HFFc6 (cell line): ENCODE measurements around the gene LRRC34. TPM values are rescaled to one million over a fixed set of nuclear protein-coding genes. Genes with fewer than 3 reads are reported as not detected.

ENCODE experiments used
- DNase-seq: peaks from one replicate; pipeline ENCODE4 v3.0.0-alpha.2; 2018
- H3K27ac Mint-ChIP-seq: 2 replicates; pipeline ENCODE4 v1.8.0; 2020; ENCODE audit warnings: mild to moderate bottlenecking, mixed read lengths
- H3K27me3 Mint-ChIP-seq: 2 replicates; pipeline ENCODE4 v1.8.0; 2021; ENCODE audit warnings: mild to moderate bottlenecking, moderate library complexity, mixed read lengths; ENCODE audit not compliant: insufficient read depth
- H3K36me3 Mint-ChIP-seq: 2 replicates; pipeline ENCODE4 v1.8.0; 2021; ENCODE audit warnings: low read depth, mixed read lengths
- H3K4me1 Mint-ChIP-seq: 2 replicates; pipeline ENCODE4 v1.8.0; 2020; ENCODE audit warnings: low read depth, mixed read lengths
- H3K4me3 Mint-ChIP-seq: 2 replicates; pipeline ENCODE4 v1.8.0; 2020; ENCODE audit warnings: mild to moderate bottlenecking, moderate library complexity, mixed read lengths
- H3K9me3 Mint-ChIP-seq: 2 replicates; pipeline ENCODE4 v1.8.0; 2020; ENCODE audit warnings: mild to moderate bottlenecking, mixed read lengths
- total RNA-seq, 6 experiments: library from RNA; stranded (reverse); fragmentation: NEBNext Ultra II Directional; extraction: Animal tissue kit (Norgen Biotek cat#: 25700); gene quantifications; 2 replicates in 1 of 6; 3 replicates in 5 of 6; pipeline ENCODE4 v1.2.3, GENCODE V29; 2021
- TF ChIP-seq, protein P1 (sequence below): fragments of 200-600 bp; sonication (generic); IDR thresholded peaks from 2 replicates; pipeline ENCODE4 v1.5.0; 2021; ENCODE audit warnings: antibody characterized with exemption, mild to moderate bottlenecking

LRRC34 gene
- total RNA-seq, 6 experiments from 2014 or later = 0.59 to 1.5 (median 0.94) TPM

DNA sequence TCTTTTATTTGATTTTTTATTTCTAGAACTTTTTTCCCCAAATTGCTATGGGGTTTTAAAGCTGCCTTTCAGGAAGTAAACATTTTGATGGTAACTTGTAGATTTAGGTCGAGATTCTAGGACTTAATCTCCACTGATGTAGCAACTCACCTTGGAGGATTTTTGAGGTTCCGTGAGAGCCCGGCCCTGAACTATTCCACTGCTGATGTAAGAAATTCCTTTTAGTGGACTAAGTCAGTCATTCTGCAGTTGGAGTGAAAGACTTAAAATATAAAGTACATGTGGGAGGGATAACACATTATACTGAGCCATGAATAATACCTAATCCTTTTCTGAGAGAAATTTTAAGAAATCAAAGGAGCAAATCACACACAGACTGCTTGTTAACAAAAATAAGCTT lies 12.6 kb upstream of the LRRC34 start:
- Mint-ChIP-seq H3K36me3 (no peaks in the 10 kb centered on the region), H3K27ac (no peak overlapping the region), H3K27me3 (no peaks in the 10 kb centered on the region; the same call in 1 of the 2 replicates), H3K4me3 (no peak overlapping the region), H3K9me3 (no peaks in the 10 kb centered on the region), H3K4me1 (no peaks in the 10 kb centered on the region)
- TF ChIP-seq, protein P1, sequence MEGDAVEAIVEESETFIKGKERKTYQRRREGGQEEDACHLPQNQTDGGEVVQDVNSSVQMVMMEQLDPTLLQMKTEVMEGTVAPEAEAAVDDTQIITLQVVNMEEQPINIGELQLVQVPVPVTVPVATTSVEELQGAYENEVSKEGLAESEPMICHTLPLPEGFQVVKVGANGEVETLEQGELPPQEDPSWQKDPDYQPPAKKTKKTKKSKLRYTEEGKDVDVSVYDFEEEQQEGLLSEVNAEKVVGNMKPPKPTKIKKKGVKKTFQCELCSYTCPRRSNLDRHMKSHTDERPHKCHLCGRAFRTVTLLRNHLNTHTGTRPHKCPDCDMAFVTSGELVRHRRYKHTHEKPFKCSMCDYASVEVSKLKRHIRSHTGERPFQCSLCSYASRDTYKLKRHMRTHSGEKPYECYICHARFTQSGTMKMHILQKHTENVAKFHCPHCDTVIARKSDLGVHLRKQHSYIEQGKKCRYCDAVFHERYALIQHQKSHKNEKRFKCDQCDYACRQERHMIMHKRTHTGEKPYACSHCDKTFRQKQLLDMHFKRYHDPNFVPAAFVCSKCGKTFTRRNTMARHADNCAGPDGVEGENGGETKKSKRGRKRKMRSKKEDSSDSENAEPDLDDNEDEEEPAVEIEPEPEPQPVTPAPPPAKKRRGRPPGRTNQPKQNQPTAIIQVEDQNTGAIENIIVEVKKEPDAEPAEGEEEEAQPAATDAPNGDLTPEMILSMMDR = no peak
- DNase-seq = no peak

- no peaks in the 10 kb centered on the region for H3K36me3 Mint-ChIP-seq
- no peak overlapping the region for H3K4me3 Mint-ChIP-seq
- H3K9me3 Mint-ChIP-seq = no peaks in the 10 kb centered on the region
- no peak for DNase-seq
- H3K27me3 Mint-ChIP-seq = no peaks in the 10 kb centered on the region; the same call in 1 of the 2 replicates
- H3K4me1 Mint-ChIP-seq = peaks cover 10% of the 10 kb centered on the region
- H3K27ac Mint-ChIP-seq = no peak overlapping the region
- TF ChIP-seq, protein P1 = no peak
Observed at GRCh38 chr3:169822983-169823382, 10.3 kb upstream of the LRRC34 start.

DNA sequence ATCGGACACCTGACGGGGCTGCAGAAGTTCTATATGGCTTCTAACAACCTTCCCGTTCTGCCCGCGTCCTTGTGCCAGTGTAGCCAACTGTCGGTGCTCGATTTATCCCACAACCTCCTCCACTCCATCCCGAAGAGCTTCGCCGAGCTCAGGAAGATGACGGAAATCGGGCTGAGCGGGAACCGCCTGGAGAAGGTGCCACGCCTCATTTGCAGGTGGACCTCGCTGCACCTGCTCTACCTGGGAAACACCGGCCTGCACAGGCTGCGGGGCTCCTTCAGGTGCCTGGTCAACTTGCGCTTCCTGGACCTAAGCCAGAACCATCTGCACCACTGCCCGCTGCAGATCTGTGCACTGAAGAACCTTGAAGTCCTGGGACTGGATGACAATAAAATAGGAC lies 9.8 kb upstream of the LRRC34 start:
- no peak overlapping the region for H3K27ac Mint-ChIP-seq
- peaks cover 12% of the 10 kb centered on the region for H3K4me1 Mint-ChIP-seq
- H3K27me3 Mint-ChIP-seq = no peaks in the 10 kb centered on the region; the same call in 1 of the 2 replicates
- no peak overlapping the region for H3K4me3 Mint-ChIP-seq
- no peaks in the 10 kb centered on the region for H3K9me3 Mint-ChIP-seq
- TF ChIP-seq, protein P1 = no peak
- no peaks in the 10 kb centered on the region for H3K36me3 Mint-ChIP-seq
- no peak for DNase-seq

GRCh38 chr3:169822091-169822490 lies 9.4 kb upstream of the LRRC34 start:
- H3K4me1 Mint-ChIP-seq = peaks cover 12% of the 10 kb centered on the region
- H3K27ac Mint-ChIP-seq = no peak overlapping the region
- H3K27me3 Mint-ChIP-seq = no peaks in the 10 kb centered on the region; the same call in 1 of the 2 replicates
- H3K4me3 Mint-ChIP-seq = no peak overlapping the region
- no peaks in the 10 kb centered on the region for H3K36me3 Mint-ChIP-seq
- TF ChIP-seq, protein P1 = no peak
- no peak for DNase-seq
- H3K9me3 Mint-ChIP-seq = no peaks in the 10 kb centered on the region

DNA sequence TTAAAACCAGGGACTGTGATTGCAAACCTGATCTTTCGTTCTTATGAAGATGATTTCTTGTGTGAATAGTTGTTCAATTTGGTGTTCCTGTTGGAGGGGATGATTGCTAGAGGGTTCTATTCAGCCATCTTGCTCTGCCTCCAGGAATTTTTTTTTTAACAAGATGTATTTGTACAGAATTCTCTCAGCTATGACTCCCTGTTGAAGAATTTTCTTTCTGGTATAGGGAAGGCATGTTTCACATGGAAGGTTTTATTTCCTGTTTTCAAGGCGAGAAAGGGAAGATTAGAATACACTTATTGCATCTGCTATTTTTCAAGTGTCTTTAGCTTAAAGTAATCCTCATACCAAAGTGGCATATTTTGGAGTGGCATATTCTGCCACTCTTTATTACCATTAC lies 5.6 kb upstream of the LRRC34 start:
- Mint-ChIP-seq H3K36me3 (peaks cover 13% of the 10 kb centered on the region), H3K27me3 (peaks cover 2% of the 10 kb centered on the region), H3K27ac (peak overlapping the region; percentile 17), H3K9me3 (peaks cover 15% of the 10 kb centered on the region), H3K4me1 (peaks cover 22% of the 10 kb centered on the region), H3K4me3 (peak overlapping the region; percentile 6; the same call in 1 of the 2 replicates)
- TF ChIP-seq, protein P1 = no peak
- peak; percentile 28 for DNase-seq
